ENCODE data around the gene DNM1.

Gene DNM1

GRCh38 chr9:128254855-128255759 is 51.9 kb downstream of the DNM1 start:
- peak in 1 of 2 experiments; percentile 47 for DNase-seq (ENCODE audit: low read depth in 1 of 2, low spot score in 1 of 2)

GRCh38 chr9:128257086-128257825 is 54.1 kb downstream of the DNM1 start:
- Histone ChIP-seq H3K27ac (replicated peaks) (no peak overlapping the region), H3K27me3 (ENCODE audit: insufficient read depth, poor library complexity, severe bottlenecking) (no peaks in the 10 kb centered on the region), H3K4me3 (replicated peaks; ENCODE audit: insufficient read depth, low read length) (no peak overlapping the region)
- TF ChIP-seq SPI1 (IDR thresholded peaks at IDR 0.05; ENCODE audit: borderline replicate concordance, low read depth) (no peak), GABPA (IDR thresholded peaks at IDR 0.05; ENCODE audit: low read depth) (no peak), CTCF (IDR thresholded peaks at IDR 0.05; ENCODE audit: insufficient read depth, low read length) (no peak), POLR2AphosphoS5 (IDR thresholded peaks at IDR 0.05; ENCODE audit: low read depth) (no peak), REST (IDR thresholded peaks at IDR 0.05; ENCODE audit: insufficient replicate concordance, low read depth) (no peak)
- no peak for DNase-seq (ENCODE audit: low read depth in 1 of 2, low spot score in 1 of 2)

More at GRCh38 chr9:128254855-128255759, 51.9 kb downstream of the DNM1 start:
- TF ChIP-seq CTCF (IDR thresholded peaks at IDR 0.05; ENCODE audit: insufficient read depth, low read length) (peak; percentile 79), POLR2AphosphoS5 (IDR thresholded peaks at IDR 0.05; ENCODE audit: low read depth) (no peak), GABPA (IDR thresholded peaks at IDR 0.05; ENCODE audit: low read depth) (no peak), REST (IDR thresholded peaks at IDR 0.05; ENCODE audit: insufficient replicate concordance, low read depth) (no peak), SPI1 (IDR thresholded peaks at IDR 0.05; ENCODE audit: borderline replicate concordance, low read depth) (no peak)
- Histone ChIP-seq H3K27ac (replicated peaks) (no peak overlapping the region), H3K4me3 (replicated peaks; ENCODE audit: insufficient read depth, low read length) (no peak overlapping the region), H3K27me3 (ENCODE audit: insufficient read depth, poor library complexity, severe bottlenecking) (peaks cover 3% of the 10 kb centered on the region)

GRCh38 chr9:128257907-128258306 is 54.7 kb downstream of the DNM1 start:
- no peak for TF ChIP-seq POLR2AphosphoS5 (IDR thresholded peaks at IDR 0.05; ENCODE audit: low read depth)
- no peak for TF ChIP-seq CTCF (IDR thresholded peaks at IDR 0.05; ENCODE audit: insufficient read depth, low read length)
- TF ChIP-seq GABPA (IDR thresholded peaks at IDR 0.05; ENCODE audit: low read depth) = no peak
- no peak for TF ChIP-seq REST (IDR thresholded peaks at IDR 0.05; ENCODE audit: insufficient replicate concordance, low read depth)
- TF ChIP-seq SPI1 (IDR thresholded peaks at IDR 0.05; ENCODE audit: borderline replicate concordance, low read depth) = no peak
- no peak for DNase-seq (ENCODE audit: low read depth in 1 of 2, low spot score in 1 of 2)
- Histone ChIP-seq H3K4me3 (replicated peaks; ENCODE audit: insufficient read depth, low read length) (no peak overlapping the region), H3K27ac (replicated peaks) (no peak overlapping the region), H3K27me3 (ENCODE audit: insufficient read depth, poor library complexity, severe bottlenecking) (no peaks in the 10 kb centered on the region)
